HL-60 (cell line): Measurements from ENCODE around the gene TPH2.

Experiments
- DNase-seq, 2 experiments: peaks; one replicate each; pipeline ENCODE4 v3.0.0-alpha.2; 2010 to 2020; ENCODE audit warnings: low read depth in 1 of 2, low spot score in 1 of 2
- H3K27ac ChIP-seq: fragments of 250-450 bp; sonication (Bioruptor Pico); replicated peaks from 2 replicates; pipeline ENCODE4 v1.5.1; 2020; ENCODE audit warnings: mild to moderate bottlenecking, moderate library complexity
- H3K27me3 ChIP-seq: fragments of 250-450 bp; sonication (Bioruptor Pico); 2 replicates; pipeline ENCODE4 v1.5.1; 2021; ENCODE audit warnings: mild to moderate bottlenecking, moderate library complexity; ENCODE audit not compliant: insufficient read depth, poor library complexity, severe bottlenecking
- H3K4me3 ChIP-seq: replicated peaks from 2 replicates; pipeline ENCODE4 v1.5.1; 2011; ENCODE audit warnings: mild to moderate bottlenecking, control low read depth, low read length; ENCODE audit not compliant: insufficient read depth
- GABPA ChIP-seq: IDR thresholded peaks from 2 replicates; pipeline ENCODE4 v1.6.1; 2012; ENCODE audit warnings: low read depth
- POLR2AphosphoS5 ChIP-seq: IDR thresholded peaks from 2 replicates; pipeline ENCODE4 v1.6.1; 2012; ENCODE audit warnings: low read depth
- SPI1 ChIP-seq: IDR thresholded peaks from 2 replicates; pipeline ENCODE4 v1.6.1; 2012; ENCODE audit warnings: low read depth, mild to moderate bottlenecking, borderline replicate concordance
- TF ChIP-seq, protein P1 (sequence below): IDR thresholded peaks from one replicate; pipeline ENCODE4 v1.5.1; 2011; ENCODE audit warnings: low read length, control low read depth, inconsistent platforms; ENCODE audit not compliant: insufficient read depth
- TF ChIP-seq, protein P2 (sequence below): IDR thresholded peaks from 2 replicates; pipeline ENCODE4 v1.6.1; 2012; ENCODE audit warnings: low read depth; ENCODE audit not compliant: insufficient replicate concordance

The TPH2 gene

DNA sequence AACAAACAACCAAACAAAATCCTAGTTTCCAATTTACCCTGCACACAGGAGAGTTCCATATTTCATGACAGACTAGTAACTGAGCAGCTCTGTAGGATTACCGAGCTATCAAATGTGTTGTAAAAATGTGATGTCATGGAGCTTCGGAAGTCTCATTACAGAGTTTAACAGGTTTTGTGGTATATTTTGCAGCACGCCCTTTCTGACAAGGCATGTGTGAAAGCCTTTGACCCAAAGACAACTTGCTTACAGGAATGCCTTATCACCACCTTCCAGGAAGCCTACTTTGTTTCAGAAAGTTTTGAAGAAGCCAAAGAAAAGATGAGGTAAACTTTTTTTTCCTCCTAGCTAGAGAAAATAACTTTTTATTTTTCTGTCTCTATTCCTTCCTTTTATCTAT lies 92.4 kb downstream of the TPH2 start:
- DNase-seq: no peak
- TF ChIP-seq, protein P1, sequence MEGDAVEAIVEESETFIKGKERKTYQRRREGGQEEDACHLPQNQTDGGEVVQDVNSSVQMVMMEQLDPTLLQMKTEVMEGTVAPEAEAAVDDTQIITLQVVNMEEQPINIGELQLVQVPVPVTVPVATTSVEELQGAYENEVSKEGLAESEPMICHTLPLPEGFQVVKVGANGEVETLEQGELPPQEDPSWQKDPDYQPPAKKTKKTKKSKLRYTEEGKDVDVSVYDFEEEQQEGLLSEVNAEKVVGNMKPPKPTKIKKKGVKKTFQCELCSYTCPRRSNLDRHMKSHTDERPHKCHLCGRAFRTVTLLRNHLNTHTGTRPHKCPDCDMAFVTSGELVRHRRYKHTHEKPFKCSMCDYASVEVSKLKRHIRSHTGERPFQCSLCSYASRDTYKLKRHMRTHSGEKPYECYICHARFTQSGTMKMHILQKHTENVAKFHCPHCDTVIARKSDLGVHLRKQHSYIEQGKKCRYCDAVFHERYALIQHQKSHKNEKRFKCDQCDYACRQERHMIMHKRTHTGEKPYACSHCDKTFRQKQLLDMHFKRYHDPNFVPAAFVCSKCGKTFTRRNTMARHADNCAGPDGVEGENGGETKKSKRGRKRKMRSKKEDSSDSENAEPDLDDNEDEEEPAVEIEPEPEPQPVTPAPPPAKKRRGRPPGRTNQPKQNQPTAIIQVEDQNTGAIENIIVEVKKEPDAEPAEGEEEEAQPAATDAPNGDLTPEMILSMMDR: no peak
- TF ChIP-seq SPI1: no peak
- TF ChIP-seq, protein P2, sequence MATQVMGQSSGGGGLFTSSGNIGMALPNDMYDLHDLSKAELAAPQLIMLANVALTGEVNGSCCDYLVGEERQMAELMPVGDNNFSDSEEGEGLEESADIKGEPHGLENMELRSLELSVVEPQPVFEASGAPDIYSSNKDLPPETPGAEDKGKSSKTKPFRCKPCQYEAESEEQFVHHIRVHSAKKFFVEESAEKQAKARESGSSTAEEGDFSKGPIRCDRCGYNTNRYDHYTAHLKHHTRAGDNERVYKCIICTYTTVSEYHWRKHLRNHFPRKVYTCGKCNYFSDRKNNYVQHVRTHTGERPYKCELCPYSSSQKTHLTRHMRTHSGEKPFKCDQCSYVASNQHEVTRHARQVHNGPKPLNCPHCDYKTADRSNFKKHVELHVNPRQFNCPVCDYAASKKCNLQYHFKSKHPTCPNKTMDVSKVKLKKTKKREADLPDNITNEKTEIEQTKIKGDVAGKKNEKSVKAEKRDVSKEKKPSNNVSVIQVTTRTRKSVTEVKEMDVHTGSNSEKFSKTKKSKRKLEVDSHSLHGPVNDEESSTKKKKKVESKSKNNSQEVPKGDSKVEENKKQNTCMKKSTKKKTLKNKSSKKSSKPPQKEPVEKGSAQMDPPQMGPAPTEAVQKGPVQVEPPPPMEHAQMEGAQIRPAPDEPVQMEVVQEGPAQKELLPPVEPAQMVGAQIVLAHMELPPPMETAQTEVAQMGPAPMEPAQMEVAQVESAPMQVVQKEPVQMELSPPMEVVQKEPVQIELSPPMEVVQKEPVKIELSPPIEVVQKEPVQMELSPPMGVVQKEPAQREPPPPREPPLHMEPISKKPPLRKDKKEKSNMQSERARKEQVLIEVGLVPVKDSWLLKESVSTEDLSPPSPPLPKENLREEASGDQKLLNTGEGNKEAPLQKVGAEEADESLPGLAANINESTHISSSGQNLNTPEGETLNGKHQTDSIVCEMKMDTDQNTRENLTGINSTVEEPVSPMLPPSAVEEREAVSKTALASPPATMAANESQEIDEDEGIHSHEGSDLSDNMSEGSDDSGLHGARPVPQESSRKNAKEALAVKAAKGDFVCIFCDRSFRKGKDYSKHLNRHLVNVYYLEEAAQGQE: no peak
- TF ChIP-seq POLR2AphosphoS5: no peak
- TF ChIP-seq GABPA: no peak
- H3K27me3 ChIP-seq: no peaks in the 10 kb centered on the region

DNA sequence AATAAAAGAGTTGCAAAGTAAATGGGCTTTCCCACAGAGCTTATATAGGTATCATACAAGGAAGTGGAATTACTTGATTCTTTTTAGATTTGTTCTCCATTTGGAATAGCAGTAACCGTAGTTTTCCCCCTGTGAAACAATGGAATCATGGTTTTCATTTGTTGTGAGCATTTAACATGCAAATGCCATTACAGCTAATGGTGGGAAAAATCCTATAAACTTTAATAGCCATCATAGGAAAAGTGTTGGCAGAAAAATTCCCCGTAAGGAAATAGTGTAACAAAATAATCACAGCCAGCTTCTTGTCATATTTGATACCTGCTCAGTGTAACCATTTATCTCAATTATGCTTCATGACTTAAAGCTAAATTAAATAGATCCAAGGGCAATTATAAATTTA lies 95.3 kb downstream of the TPH2 start:
- H3K27ac ChIP-seq: no peak overlapping the region
- no peak for TF ChIP-seq GABPA
- TF ChIP-seq SPI1: no peak
- TF ChIP-seq, protein P2: no peak
- TF ChIP-seq, protein P1: no peak
- no peak for TF ChIP-seq POLR2AphosphoS5
- no peak overlapping the region for H3K4me3 ChIP-seq
- no peaks in the 10 kb centered on the region for H3K27me3 ChIP-seq
- DNase-seq: no peak

More for the DNA sequence above, 92.4 kb downstream of the TPH2 start:
- Histone ChIP-seq H3K4me3 (no peak overlapping the region), H3K27ac (no peak overlapping the region)

DNA sequence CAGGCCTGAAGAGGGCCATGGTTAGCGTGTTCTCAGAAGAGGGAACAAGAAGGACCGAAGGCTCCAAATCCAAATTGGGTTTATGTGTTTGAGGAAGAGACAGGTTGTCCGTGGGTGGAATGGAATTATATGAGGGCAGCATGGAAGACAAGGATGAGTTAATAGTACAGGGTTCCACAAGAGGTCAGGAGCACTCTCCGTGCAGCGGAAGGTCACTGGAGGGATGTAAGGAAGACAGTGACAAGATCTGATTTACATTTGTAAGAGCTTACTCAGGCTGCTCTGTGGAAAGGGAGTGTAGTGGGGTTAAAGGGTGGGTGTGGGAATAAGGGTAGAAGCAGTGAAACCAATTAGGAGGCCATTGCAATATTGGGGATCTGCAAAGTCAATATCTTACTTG lies 97.0 kb downstream of the TPH2 start:
- no peak overlapping the region for H3K4me3 ChIP-seq
- no peak overlapping the region for H3K27ac ChIP-seq
- no peaks in the 10 kb centered on the region for H3K27me3 ChIP-seq
- DNase-seq: no peak
- TF ChIP-seq, protein P1: no peak
- TF ChIP-seq SPI1 (no peak), POLR2AphosphoS5 (no peak), GABPA (no peak)
- TF ChIP-seq, protein P2: no peak
